ENCODE data around the gene VDR.

GRCh38 chr12:47874316-47874715 lies 30.5 kb downstream of the VDR start:
- TF ChIP-seq POLR2A (IDR thresholded peaks at IDR 0.05; ENCODE audit: low read depth, low read length) (no peak), POLR2AphosphoS5 (IDR thresholded peaks at IDR 0.05; ENCODE audit: low read depth, low read length) (no peak), SPI1 (IDR thresholded peaks at IDR 0.05; ENCODE audit: low read depth, low read length) (no peak), TAF1 (IDR thresholded peaks at IDR 0.05; ENCODE audit: low read depth, low read length) (no peak)
